Stimulated activated CD4-positive, alpha-beta T cell treated with anti-CD3 and anti-CD28 coated beads, Interleukin-4, amount 100 ng/mL, for 4 hours (primary cell): ENCODE measurements around the gene DEPP1.
"Not testable (repeated sequence)": the region's sequence is repeated elsewhere in the genome, so short reads cannot be mapped to it uniquely, and the experiment has no call there.

Experiments
- DNase-seq, 2 experiments: peaks; one replicate each; pipeline ENCODE4 v3.0.0-alpha.2; 2020

The DEPP1 gene, protein sequence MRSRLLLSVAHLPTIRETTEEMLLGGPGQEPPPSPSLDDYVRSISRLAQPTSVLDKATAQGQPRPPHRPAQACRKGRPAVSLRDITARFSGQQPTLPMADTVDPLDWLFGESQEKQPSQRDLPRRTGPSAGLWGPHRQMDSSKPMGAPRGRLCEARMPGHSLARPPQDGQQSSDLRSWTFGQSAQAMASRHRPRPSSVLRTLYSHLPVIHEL

DNA sequence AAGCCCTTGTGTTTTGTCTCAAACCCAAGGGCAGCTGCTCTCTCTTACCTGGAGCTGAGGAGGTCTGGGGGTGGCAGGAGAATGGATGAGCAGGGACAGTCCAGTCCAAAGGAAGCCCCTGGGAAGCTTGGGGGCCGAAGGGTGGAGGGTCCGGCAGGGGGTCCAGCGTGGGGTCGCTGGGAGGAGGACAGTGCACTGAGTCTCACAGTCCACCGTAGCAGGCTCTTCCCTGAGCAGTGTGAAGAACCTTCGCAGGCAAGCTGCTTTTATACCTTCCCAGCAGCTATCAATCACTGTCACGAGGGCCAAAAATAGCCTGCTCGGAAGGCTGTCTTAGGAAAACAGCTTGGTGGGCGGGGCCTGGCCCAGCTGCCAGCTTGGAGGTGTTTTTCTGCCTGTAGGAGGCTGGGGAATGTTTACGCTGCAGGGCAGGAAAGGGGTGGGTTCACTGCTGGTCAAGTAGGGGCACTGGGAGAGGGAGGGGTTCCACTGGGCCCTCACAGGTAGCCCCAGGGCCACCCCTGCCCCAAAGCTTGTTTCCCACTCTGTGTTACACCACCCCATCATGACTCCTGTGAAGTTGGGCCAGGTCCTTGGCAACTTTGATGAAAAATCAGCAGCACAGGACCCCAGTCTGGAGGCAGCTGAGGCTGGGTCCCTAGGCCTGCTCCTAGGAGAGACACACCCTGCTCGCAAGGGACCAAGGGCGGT, at the start of gene DEPP1:
Gene DEPP1, minus strand, starts transcription at position 240 of the 711 bp plus-strand sequence. CDS start 779 bp downstream, outside the sequence.
- DNase-seq = no peak

DNA sequence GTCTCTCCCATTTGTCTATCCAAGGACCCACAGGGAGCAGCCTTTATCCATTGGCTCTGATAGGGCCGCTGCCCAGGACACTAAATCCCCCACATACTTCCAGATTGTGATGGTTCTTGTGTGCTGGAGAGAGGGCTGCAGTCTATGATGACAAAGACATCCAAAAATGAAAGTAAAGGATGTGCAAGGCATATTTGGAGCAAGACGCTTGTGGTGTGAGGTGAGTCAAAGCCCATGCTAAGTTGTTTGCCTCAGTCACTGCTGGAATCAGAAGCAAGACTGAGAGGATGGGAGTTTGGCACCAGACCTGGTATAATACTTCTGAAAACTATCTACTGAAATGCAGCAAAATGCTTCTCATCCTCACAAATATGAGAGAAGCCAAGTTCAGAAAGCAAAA, 44.8 kb upstream of the DEPP1 start:
- no peak for DNase-seq

DNA sequence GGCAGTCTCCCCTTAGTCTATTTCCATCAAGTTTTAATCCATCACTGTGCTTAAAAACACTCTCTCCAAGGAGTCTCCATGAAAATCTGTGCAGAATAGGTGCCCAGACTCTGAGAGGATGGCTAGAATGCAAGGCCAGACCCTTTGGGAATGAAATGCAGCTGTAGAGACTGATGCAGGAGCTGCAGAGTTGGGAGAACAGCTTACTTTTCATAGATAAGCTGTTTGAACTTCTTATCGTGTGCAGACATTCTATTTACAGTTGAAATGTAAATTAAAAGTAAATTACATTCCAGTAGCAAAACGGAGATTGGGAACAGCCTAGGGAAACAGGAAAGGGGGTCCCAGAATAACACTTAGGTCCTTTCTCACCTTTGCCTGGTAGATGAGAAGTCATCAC, 37.0 kb upstream of the DEPP1 start:
- DNase-seq = no peak

DNA sequence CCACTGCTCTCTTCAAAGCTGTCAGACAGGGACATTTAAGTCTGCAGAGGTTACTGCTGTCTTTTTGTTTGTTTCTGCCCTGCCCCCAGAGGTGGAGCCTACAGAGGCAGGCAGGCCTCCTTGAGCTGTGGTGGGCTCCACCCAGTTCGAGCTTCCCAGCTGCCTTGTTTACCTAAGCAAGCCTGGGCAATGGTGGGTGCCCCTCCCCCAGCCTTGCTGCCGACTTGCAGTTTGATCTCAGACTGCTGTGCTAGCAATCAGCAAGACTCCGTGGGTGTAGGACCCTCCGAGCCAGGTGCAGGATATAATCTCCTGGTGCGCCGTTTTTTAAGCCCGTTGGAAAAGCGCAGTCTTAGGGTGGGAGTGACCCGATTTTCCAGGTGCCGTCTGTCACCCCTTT, 35.9 kb upstream of the DEPP1 start:
- not testable (repeated sequence) for DNase-seq

DNA sequence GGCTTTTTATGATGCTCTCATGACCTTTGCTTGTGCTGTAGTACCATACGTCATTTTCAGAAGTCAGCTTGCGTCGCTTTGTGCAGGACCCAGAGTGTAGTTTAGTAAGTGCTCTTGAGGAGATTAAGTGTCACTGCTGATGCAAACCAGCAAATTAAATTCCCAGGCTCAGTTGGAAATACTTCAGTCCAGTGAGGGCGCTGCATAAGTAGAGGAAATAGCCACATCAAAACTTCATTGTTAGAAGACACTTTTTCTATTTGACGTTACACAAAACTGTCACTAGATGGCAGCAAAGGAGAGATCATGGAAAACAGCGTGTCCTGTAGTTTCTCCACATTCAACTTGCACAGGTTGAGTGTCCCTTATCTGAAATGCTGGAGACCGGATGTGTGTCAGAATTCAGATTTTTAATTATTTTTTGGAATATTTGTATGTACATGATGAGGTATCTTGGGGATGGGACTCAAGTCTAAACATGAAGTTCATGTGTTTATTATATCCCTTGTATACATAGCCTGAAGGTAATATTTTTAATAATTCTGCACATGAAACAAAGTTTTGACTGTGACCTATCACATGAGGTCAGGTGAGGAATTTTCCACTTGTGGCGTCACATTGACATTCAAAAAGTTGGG, 30.0 kb upstream of the DEPP1 start:
- DNase-seq = no peak

DNA sequence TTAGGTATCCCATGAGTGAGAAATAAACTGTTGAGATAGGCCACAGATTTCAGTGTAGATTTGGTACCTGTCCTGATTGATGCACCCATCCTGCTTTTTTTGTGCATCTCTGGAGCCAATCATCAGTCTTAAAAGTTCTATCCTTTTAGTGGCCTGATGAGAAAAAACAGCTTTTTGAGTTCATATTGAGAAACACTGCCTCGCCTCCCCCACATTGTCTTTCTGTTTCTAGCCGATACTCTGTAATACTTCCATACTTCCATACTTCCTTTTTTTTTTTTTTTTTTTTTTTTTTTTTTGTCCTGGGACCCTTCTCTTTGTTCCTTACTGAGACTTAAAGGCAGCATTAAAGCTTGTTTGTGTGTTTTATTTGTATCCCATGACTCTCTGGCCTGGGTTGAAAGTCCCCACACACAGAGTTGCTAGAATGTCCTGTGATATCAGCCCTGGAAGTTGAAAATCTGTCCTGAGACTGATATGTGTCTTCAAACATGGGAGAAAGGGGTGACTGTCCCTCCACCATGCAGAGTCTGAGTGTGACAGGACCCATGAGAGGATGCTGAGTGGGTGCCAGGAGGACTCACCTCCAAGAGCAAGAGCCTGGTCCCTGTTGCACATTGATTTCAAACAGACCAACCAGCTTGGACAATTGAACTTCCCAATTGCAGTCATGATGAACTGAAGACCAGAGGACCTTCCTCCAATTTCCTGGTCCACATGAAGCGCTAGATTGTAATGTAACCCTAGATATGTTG, 27.8 kb upstream of the DEPP1 start:
- no peak for DNase-seq

DNA sequence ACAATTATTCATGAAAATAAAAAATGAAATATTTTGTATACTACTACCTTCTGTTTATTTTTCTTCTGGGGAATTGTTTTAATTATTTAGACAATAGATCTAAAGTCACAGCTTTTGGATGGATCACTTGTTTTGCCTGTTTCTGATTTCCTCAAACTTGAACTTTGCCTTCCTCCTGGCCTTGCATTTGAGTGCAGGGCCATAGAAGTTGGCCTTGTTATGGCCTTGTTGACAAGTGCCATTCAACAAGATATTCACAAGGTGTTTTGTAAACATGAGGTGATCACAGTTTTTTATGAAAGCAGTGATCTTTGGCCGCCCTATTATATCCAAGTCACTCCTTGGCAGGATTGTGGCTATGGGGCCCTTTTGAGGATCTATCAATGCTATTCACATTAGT, 26.7 kb upstream of the DEPP1 start:
- no peak for DNase-seq

DNA sequence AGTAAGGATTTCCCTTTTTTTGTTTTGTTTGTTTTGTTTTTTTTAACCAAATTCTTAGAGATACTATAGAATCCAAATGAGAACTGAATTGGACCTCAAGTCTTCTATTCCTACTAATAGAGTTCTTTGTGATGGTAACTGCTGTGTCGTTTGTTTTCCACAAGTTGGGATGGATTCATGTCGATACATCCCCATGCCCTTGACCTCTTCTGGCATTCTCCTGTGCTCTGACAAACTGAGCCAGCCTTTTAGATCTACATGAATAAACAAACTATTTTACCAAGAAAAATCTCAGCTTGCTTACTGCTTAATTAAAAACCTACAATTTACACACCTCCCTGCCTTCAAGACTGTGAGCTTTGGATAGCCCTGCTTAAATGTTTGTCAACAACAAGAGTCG, 26.1 kb upstream of the DEPP1 start:
- no peak for DNase-seq

DNA sequence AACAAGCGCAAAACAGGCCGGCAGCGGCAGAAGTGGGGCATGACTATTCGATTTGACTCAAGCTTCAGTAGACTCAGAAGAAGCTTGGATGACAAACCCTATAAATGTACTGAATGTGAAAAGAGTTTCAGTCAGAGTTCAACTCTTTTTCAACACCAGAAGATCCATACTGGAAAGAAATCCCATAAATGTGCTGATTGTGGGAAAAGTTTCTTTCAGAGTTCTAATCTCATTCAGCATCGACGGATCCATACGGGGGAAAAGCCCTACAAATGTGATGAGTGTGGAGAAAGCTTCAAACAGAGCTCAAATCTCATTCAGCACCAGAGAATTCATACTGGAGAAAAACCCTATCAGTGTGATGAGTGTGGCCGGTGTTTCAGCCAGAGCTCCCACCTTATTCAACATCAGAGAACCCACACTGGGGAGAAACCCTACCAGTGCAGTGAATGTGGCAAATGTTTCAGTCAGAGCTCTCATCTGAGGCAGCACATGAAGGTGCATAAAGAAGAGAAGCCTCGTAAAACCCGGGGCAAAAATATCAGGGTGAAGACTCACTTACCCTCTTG, 24.9 kb upstream of the DEPP1 start:
- DNase-seq = no peak

DNA sequence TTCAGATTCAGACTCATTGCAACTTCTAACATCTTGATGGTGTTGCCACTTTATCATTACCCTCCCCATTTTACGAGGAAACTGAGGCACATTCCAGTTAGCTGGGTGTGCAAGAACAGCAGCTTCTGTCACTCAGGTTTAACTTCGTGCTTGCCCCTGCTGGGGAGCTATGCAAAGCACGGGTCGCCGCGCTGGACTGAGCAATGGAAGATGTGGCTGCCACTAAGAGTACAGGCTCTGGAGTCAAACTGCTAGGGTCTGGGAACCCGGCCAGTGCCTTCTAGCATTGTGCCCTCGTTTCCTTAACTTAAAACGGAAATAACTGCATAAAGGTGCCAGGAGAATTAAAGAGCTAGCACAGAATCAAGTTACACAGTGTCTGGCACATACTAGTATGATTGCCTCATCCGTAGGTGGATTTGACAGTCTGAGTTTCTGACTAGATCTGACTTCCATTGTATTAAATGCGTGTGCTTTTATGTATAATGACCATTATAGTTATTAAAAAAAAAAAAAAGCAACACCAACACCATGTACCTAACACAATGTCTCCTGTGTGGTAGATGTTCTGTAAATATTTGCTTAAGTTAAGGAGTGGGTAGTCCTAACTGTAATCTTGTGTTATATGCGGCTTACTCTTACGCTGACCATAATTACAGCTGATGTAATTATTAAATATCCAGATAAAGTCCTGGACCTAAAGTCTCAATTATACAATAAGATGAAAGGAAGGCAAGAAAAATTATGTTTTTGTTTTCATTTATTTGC, 23.0 kb upstream of the DEPP1 start:
- peak; percentile 34 to 35 for DNase-seq

DNA sequence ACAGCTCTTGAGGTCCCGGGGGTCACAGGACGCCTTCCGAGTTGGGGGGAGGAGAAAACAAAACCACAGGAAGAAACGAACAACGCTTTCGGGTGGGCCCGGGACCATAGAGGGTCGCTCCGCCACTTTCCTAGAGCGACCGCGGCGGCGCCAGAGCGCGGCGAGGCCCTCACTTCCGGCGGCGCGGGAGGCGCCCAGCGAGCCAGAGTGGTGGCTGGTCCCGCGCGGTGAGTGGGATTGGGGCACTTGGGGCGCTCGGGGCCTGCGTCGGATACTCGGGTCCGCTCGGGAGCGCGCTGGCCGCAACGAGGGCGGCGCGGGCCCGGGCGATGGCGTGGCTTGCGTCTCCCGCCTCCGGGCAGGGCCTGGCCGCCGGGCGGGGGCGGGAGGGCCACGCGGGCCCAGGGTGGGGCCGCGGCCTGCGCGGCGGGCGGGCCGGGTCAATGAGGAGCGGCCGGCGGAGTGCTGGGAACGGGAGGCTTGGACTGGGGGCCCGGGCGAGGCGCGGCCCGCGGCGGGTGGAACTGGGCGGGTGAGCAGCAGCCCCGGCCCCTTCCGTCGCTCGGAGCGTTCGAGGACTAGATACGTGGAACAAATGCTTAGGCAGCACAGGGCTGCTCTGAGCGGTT, 22.3 kb upstream of the DEPP1 start, which contains the start of gene ZNF22:
Gene ZNF22, plus strand, starts transcription at position 172 of the 629 bp plus-strand sequence. CDS start 2,446 bp downstream, outside the sequence.
- peak; percentile 62 to 68 for DNase-seq

DNA sequence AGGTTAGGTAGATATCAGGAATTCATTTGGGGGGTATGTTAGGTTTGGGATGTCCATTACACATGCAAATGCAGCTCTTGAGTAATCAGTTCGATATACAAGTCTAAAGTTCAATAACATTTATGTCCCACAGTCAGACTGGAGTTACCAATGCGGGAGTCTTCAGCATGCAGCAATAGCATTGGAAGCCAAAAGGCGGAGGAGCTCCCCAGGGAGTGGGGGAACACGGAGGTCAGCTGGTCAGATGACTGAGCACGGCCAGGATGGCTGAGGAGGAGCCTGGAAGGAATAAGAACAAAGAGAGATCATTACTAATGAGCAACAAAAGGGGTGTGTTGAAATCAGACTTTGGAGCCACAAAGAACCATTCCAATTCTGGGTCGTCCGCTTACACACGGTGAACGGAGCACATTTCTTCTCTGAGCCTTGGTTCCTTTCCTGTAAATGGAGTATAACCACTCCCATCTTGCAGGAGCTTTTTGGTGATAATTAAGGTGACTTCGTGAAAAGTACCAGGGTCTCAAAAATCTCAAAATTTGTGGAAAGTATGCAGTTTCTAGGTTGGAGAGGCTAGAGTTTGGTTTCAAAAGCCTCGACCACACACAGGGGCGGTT, 21.6 kb upstream of the DEPP1 start:
- no peak for DNase-seq

DNA sequence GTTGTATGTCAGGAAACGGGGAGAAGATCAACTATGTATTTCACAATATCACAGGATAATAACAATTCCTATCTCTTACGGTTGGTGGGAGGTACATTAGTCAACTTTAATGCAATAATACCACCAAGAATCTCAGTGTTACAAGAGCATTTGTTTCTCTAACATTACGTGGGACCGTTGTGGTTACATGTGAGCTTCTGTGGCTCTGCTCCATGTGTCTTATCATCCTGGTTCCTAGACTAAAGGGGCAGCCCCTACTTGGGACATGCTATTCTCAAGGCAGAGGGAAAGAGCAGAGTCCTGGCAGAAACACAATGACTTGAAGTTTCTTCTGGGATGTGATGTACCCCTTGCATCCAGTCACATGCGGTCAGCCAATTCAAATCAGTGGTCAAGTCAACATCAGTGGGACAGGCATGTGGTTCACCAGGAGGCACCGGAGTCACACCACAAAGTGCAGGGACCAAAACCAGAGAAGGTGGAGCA, 19.6 kb upstream of the DEPP1 start:
- DNase-seq = no peak

DNA sequence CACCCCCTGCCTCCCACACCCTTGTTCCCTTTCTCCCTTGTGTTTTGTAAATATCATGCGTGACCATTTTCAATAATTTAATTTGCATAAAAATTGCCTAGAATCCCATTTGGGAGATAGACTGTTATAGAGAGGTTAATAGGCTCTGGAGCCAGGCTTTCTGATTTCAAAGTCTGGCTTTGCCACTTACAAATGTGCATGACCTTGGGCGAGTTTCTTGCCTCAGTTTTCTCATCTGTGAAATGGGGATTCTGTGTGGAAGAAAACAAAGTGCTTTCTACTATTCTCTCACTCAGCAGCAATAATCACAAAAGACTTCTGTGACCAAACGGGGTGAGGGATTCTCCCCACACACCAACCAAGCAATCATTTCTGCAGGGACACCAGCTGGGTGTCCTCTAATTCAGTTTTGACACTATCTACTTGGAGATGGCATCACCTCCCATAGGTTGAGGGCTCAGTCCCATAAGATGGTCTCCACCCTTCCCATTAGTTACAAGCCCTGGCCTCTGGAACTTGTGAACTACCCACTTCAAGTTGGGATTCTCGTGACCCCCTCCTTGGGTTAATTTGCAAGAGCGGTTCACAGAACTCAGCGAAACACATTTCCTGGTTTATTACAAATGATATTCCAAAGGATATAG, 18.6 kb upstream of the DEPP1 start:
- no peak for DNase-seq

DNA sequence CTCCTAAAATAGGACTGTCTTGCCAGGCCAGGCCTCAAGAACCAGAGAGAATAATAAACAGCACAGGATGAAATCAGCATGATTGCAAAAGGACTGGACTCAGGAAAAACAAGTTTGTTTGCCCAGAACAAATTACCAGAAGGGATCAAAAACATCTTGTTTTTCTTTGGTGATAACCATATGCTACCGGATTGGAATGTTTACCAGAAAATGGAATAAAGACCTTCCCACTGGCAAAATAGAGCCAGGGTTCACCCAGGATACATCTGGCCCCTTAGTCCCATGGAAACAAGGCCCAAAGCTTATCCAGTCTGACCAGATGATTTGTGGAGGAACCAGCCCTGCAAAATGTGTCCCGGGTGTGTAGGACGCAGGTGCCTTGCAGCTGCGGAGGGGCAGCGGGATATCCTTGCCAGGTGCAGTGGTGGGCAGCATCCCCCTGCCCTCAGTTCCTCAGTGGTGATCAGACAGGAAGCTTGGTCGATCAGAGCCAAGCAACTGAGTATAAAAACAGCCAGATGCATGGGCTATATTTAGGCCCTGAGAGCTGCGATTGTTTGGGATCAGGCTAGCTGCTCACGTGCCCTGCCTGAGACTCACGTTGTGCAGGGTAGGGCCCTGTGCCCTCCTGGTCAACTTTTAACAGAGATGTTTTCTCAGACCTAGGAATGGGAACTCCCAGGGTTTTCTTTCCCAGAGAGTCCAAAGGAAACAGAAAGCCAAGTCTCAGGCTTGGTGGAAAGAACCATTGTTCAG, 17.5 kb upstream of the DEPP1 start:
- no peak for DNase-seq

DNA sequence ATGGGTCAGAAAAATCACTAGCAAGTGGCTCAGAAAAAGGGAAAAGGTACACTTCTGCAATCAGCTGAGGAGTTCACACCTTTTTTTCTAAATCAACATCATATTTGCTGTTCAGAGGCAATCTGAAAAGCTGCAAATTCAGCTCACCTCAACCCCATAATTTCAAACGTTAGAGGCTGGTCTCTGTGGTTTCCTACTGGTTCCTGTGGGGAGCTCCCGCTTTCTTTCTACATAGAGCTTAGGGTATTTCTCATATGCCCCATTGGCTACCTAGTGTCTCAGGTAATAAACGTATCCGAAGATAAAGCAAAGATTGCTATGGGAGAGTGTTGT, 16.9 kb upstream of the DEPP1 start:
- DNase-seq = no peak

DNA sequence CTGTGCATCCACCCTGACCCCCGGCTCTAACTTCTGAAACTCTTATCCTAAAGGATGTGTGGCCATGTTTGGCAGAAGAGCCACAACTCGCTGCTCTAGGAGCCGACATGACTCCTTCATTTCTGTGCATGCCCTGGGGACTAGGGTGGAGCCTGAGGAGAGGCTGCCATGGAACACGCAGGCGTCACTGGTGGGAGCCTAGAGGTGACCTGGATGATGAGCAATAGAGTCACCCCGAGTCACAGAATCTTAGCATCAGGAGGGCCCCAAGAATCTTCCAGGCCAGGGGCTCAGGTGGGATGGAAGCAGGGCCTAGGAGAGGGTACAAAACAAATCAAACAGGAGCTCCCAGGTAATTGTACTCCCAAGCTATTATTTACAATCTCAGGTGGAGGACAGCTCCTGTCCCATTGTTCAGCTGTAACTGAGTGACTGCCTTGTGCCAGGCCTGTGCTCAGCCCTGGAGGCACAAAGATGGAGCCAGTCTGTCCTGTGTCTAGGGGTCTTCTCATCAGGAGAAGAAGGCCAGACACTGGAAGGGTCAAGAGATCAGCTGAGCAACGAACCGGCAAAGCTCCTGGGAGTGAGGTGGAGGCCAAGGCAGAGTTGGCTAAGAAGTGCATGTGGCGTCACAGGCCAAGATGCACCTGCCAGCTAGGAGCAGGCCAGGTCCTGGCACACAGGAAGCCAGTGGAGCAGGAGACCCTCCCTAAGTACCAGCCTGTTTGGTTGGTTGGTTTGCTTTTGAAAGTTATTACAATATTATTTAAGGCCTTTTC, 16.3 kb upstream of the DEPP1 start:
- DNase-seq = no peak

DNA sequence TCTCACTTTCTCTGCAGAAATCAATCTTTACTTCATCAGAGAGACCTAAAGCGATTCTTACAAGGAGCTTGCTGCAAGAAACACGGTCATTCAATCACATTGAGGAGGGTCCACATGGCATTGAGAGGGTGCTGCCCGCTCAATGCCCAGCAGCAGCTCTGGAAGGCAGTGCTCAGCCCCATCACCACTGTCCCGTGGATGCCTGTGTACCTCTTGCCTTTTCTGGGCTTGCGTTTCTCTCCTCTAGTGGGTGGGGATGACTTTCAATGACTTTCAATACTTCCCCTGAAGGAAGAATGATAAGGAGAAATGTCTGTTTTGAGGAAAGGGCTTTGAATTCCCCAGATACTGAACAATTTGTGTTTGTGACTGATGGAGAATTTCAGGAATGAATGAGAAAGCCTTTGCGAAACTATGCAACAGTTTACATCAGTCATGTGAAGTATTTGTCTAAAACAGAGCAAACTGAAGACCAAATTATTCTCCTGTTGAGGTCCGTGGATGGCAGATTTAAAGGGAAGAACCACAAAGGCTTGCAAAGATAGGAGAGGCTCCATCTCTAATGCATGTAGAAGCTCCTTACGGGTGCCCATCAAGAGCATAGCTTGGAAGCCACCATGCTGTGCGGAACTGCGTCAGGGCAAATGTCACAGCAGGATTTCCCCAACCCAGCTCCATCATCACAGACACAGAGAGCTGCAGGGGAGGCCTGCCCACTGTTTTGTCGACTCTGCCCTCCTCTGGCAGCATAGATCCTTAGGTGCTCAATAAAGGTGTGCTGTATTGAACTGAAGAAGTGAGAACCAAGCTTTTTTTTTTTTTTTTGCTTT, 15.5 kb upstream of the DEPP1 start:
- no peak for DNase-seq
